Stimulated activated CD8-positive, alpha-beta memory T cell treated with anti-CD3 and anti-CD28 coated beads, Interleukin-7, amount 100 ng/mL, for 4 hours (primary cell): ENCODE results near the gene ERICH6B.

Experiments used
- DNase-seq, 2 donors: peaks; one replicate each; pipeline ENCODE4 v3.0.0-alpha.2; 2020; ENCODE audit warnings: low read depth in 2 of 2

Gene ERICH6B

DNA sequence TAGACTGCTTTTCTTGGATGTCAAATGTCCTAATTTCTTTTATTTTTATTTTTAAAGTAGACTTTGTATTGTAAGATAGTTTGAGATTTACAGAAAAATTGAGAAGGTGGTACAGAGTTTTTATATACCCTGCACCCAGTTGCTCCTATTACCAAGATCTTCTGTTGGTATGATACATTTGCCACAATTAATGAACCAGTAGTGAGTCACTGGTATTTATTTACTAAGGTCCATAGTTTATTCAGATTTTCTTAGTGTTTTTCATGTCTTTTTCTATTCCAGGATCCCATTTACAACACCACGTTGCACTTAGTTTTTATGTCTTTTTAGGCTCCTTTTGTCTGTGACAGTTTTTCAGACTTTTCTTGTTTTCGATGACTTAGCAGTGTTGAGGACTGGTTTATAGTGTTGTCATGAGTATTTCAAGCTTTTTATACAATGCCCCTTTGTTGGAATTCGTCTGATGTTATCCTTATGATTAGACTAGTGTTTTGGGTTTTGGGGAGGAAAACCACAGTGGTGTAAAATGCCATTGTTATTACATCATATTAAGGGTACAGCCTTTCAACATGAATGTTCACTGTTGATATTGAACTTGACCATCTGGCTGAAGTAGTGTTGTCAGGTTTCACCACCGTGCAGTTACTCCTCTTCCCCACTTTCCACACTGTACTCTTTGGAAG is 114.9 kb downstream of the ERICH6B start:
- DNase-seq = no peak

DNA sequence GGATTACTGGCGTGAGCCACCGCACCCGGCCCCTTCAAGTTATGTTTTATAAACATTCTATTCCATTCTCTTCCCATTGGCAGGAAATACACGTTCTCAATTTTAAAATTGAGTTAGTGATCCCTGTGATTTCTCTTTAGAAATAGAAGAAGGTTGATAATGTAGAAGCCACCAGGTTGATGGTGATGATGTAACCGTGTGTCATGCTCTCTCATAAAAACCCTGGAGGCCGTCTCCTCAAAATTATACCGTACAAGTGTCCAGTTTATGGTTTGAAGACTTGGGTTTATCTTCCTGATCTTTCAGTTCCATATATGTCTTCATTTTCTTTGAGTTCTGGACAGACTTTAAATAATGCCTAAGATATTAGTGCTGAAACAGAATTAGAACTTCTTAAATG is 118.6 kb downstream of the ERICH6B start:
- no peak for DNase-seq

DNA sequence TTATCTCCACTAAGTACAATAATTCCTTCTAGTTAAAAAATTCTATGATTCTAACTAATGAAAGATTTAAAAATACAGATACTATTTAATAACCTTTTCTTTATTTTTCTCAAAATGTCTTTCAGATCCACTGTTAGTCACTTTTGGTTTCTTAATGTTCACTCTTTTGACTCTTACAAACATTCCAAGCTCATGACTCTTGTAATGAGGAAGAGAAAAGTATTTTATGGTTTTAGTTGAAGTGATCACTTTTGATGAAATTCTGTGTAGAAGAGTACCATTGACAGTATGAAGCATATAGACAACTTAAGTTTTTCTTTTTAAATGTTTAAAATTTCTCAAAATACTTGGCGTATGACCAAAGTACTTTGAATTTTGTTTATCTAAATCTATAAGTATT is 123.0 kb downstream of the ERICH6B start:
- DNase-seq = no peak
